ENCODE results near the gene ART3. TPM values are rescaled to one million over a fixed set of nuclear protein-coding genes. Genes with fewer than 3 reads are reported as not detected.

Gene ART3
- total and polyA plus RNA-seq, 12 donors = 38.4 to 250 (median 69.6) TPM

GRCh38 chr4:76156635-76157034, 82.1 kb downstream of the ART3 start:
- intact Hi-C loops (cut with DNase I) = no loop called here
- WGBS, 2 donors = 1 to 6% methylated on average over 2 of the region's 2 CpGs
- ATAC-seq = no peak
- no peak for TF ChIP-seq CTCF (IDR thresholded peaks at IDR 0.05)
- peaks cover 0 to 40% (median 12%) of the 10 kb centered on the region in 9 donors for H3K36me3 ChIP-seq
- H3K4me3 ChIP-seq = no peak overlapping the region
- no peak for DNase-seq
- H3K27me3 ChIP-seq = no peaks in the 10 kb centered on the region
- H3K4me1 ChIP-seq = peaks cover 0 to 7% (median 0%) of the 10 kb centered on the region in 9 donors
- H3K9me3 ChIP-seq = no peaks in the 10 kb centered on the region
- H3K27ac ChIP-seq = peak overlapping the region in 1 of 10 donors; percentile 21

DNA sequence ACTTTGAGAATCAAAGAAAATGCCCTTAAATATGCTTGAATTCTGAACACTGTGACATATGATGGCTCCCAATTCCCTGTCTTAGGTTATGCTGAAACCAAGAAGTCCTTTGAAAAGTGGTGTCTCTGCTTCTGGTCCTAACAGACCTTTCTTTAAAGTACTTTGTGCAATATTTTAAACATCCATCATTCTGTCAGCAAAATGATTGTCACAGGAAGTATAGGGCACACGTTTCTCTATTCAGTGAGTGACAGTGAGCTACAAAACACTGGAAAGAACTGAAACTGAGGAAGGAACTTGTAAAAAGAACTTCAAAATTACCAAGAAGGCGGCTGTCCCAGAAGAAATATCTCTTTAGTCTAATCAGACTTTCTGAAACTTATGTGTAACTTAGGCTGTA, 85.8 kb downstream of the ART3 start:
- intact Hi-C loops (cut with DNase I) = no loop called here
- TF ChIP-seq CTCF (IDR thresholded peaks at IDR 0.05) = no peak
- H3K36me3 ChIP-seq = peaks cover 0 to 77% (median 35%) of the 10 kb centered on the region in 9 donors

More for the DNA sequence above, 85.8 kb downstream of the ART3 start:
- Histone ChIP-seq H3K9me3 (no peaks in the 10 kb centered on the region), H3K4me3 (no peak overlapping the region), H3K27me3 (no peaks in the 10 kb centered on the region), H3K27ac (no peak overlapping the region), H3K4me1 (peaks cover 0 to 7% (median 0%) of the 10 kb centered on the region in 9 donors)
- no peak for DNase-seq
- ATAC-seq = no peak
- WGBS, 2 donors = 15 to 55% methylated on average over 2 of the region's 2 CpGs

Other genes starting within 250 kb of the ART3 start
- not detected for gene PPEF2, start 172.3 kb upstream of the ART3 start, total RNA-seq
- not detected for gene PPEF2, start 172.3 kb upstream of the ART3 start, polyA plus RNA-seq
- gene NAAA, start 133.7 kb upstream of the ART3 start, total RNA-seq = 10 to 100 TPM in 9 of 10 donors, 1 to 10 TPM in 1; 6.4 to 27.4 (median 14.5) TPM
- gene NAAA, start 133.7 kb upstream of the ART3 start, polyA plus RNA-seq = 1 to 10 TPM; 6.9 to 7.5 TPM
- 10 to 100 TPM; 18.1 to 27.2 (median 24.3) TPM for gene SDAD1, start 83.8 kb upstream of the ART3 start, total RNA-seq
- 10 to 100 TPM in 1 of 2 donors, 1 to 10 TPM in 1; 7.4 to 11.9 TPM for gene SDAD1, start 83.8 kb upstream of the ART3 start, polyA plus RNA-seq
- gene CXCL9, start 67.2 kb upstream of the ART3 start, total RNA-seq = 100 to 1,000 TPM in 1 of 10 donors, 1 to 10 TPM in 2, under 1 TPM in 7; 0.10 to 396 (median 0.60) TPM
- gene CXCL9, start 67.2 kb upstream of the ART3 start, polyA plus RNA-seq = under 1 TPM; 0.37 to 0.48 TPM
- 100 to 1,000 TPM in 1 of 10 donors, 1 to 10 TPM in 3, under 1 TPM in 4, not detected in 2; 0.40 to 191 (median 1.0) TPM for gene CXCL10, start 51.2 kb upstream of the ART3 start, total RNA-seq
- under 1 TPM; 0.14 to 0.22 TPM for gene CXCL10, start 51.2 kb upstream of the ART3 start, polyA plus RNA-seq
- gene CXCL11, start 38.6 kb upstream of the ART3 start, total RNA-seq = 10 to 100 TPM in 1 of 10 donors, under 1 TPM in 4, not detected in 5; 0.23 to 61.0 (median 0.40) TPM
- under 1 TPM in 1 of 2 donors, not detected in 1; 0.07 TPM for gene CXCL11, start 38.6 kb upstream of the ART3 start, polyA plus RNA-seq
- gene NUP54, start 73.7 kb downstream of the ART3 start, total RNA-seq = 10 to 100 TPM; 16.1 to 22.6 (median 18.9) TPM
- gene NUP54, start 73.7 kb downstream of the ART3 start, polyA plus RNA-seq = 10 to 100 TPM in 1 of 2 donors, 1 to 10 TPM in 1; 9.6 to 25.8 TPM
- gene SCARB2, start 139.1 kb downstream of the ART3 start, total RNA-seq = 100 to 1,000 TPM in 4 of 10 donors, 10 to 100 TPM in 6; 76.6 to 199 (median 94.9) TPM
- 100 to 1,000 TPM; 119 to 125 TPM for gene SCARB2, start 139.1 kb downstream of the ART3 start, polyA plus RNA-seq
- gene FAM47E, start 177.0 kb downstream of the ART3 start, total RNA-seq = 1 to 10 TPM; 2.1 to 6.3 (median 3.1) TPM
- gene FAM47E, start 177.0 kb downstream of the ART3 start, polyA plus RNA-seq = 1 to 10 TPM in 1 of 2 donors, under 1 TPM in 1; 0.68 to 4.7 TPM
- gene STBD1, start 232.0 kb downstream of the ART3 start, total RNA-seq = 10 to 100 TPM; 14.8 to 53.7 (median 22.6) TPM
- 10 to 100 TPM; 17.9 to 32.4 TPM for gene STBD1, start 232.0 kb downstream of the ART3 start, polyA plus RNA-seq

Measured in heart right ventricle (tissue), 16 donors.